Measurements from ENCODE around the gene COL27A1.

DNA sequence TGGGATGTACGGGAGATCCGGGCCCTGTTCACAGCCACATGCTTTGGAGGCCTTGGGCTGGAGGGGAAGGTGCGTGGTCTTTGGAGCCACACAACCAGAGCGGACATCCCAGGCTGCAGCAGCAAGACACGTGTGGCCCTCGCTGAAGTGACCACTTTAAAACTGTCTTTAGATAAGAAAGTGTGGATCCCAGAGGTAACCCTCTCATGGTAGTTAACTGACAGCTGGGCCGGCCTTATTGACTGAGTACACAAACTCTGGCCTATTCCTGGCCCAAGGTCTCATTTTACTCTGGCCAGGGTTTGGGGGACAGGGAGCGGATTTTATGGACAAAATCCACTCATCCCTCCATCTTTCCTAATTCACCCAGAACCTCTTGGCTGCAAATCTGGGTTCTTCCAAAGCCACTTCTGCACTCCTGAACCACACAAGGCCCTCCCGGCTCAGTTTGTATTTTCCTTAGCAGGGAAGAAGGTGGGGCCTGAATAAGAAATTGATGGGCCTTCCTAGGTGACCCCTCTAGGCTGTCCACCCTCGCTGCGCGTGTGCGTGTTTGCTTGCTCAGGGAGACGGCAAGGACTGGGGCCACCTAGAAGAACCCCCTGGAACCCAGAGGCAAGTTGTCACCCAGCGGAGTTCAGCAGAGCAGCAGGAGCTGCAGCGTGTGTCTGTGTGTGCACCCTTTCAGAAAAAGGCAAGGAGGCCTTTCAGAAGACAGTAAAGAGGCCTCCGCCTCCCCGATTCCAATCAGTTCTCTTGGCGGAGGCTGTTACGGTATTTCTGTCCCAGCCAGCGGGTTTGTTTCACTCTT is 94.3 kb downstream of the COL27A1 start:
- TF ChIP-seq, protein P1, sequence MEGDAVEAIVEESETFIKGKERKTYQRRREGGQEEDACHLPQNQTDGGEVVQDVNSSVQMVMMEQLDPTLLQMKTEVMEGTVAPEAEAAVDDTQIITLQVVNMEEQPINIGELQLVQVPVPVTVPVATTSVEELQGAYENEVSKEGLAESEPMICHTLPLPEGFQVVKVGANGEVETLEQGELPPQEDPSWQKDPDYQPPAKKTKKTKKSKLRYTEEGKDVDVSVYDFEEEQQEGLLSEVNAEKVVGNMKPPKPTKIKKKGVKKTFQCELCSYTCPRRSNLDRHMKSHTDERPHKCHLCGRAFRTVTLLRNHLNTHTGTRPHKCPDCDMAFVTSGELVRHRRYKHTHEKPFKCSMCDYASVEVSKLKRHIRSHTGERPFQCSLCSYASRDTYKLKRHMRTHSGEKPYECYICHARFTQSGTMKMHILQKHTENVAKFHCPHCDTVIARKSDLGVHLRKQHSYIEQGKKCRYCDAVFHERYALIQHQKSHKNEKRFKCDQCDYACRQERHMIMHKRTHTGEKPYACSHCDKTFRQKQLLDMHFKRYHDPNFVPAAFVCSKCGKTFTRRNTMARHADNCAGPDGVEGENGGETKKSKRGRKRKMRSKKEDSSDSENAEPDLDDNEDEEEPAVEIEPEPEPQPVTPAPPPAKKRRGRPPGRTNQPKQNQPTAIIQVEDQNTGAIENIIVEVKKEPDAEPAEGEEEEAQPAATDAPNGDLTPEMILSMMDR (IDR thresholded peaks at IDR 0.05), result no peak
- TF ChIP-seq TAF1 (IDR thresholded peaks at IDR 0.05; ENCODE audit: borderline replicate concordance, low read depth, low read length) (no peak), POLR2AphosphoS5 (IDR thresholded peaks at IDR 0.05; ENCODE audit: low read depth, low read length) (no peak), RCOR1 (IDR thresholded peaks at IDR 0.05; ENCODE audit: low read length) (no peak), MXI1 (IDR thresholded peaks at IDR 0.05; ENCODE audit: low read depth, low read length) (no peak), SIN3A (IDR thresholded peaks at IDR 0.05; ENCODE audit: borderline replicate concordance, low read depth, low read length) (no peak), EP300 (IDR thresholded peaks at IDR 0.05; ENCODE audit: borderline replicate concordance in 1 of 2, low read depth in 1 of 2, low read length in 1 of 2) (no peak), EZH2phosphoT487 (IDR thresholded peaks at IDR 0.05; ENCODE audit: borderline replicate concordance, low read depth) (no peak), YY1 (IDR thresholded peaks at IDR 0.05; ENCODE audit: low read depth) (no peak), FOXJ3 (CRISPR knock-in tag; IDR thresholded peaks at IDR 0.05) (no peak), MEF2A (IDR thresholded peaks at IDR 0.05; ENCODE audit: borderline replicate concordance, low read depth) (no peak)
- TF ChIP-seq, protein P2, sequence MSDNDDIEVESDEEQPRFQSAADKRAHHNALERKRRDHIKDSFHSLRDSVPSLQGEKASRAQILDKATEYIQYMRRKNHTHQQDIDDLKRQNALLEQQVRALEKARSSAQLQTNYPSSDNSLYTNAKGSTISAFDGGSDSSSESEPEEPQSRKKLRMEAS (IDR thresholded peaks at IDR 0.05; ENCODE audit: low read depth), result no peak
- TF ChIP-seq, protein P3, sequence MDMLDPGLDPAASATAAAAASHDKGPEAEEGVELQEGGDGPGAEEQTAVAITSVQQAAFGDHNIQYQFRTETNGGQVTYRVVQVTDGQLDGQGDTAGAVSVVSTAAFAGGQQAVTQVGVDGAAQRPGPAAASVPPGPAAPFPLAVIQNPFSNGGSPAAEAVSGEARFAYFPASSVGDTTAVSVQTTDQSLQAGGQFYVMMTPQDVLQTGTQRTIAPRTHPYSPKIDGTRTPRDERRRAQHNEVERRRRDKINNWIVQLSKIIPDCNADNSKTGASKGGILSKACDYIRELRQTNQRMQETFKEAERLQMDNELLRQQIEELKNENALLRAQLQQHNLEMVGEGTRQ (IDR thresholded peaks at IDR 0.05; ENCODE audit: borderline replicate concordance, low read depth, low read length), result no peak
- TF ChIP-seq, protein P4, sequence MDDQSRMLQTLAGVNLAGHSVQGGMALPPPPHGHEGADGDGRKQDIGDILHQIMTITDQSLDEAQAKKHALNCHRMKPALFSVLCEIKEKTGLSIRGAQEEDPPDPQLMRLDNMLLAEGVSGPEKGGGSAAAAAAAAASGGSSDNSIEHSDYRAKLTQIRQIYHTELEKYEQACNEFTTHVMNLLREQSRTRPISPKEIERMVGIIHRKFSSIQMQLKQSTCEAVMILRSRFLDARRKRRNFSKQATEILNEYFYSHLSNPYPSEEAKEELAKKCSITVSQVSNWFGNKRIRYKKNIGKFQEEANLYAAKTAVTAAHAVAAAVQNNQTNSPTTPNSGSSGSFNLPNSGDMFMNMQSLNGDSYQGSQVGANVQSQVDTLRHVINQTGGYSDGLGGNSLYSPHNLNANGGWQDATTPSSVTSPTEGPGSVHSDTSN (IDR thresholded peaks at IDR 0.05), result no peak
